PC-9 (cell line): ENCODE results near the gene KRT16.

Experiments used
- CTCF ChIP-seq: fragments of 200-600 bp; sonication (generic); conservative IDR thresholded peaks from 2 replicates; pipeline ENCODE4 v1.6.1; 2017; ENCODE audit warnings: mixed run types, antibody characterized with exemption, mild to moderate bottlenecking, moderate library complexity
- EZH2 ChIP-seq: fragments of 200-600 bp; sonication (generic); IDR thresholded peaks from 2 replicates; pipeline ENCODE4 v1.8.0; 2017; ENCODE audit warnings: antibody characterized with exemption, low read depth

GRCh38 chr17:41571561-41572434, 40.8 kb downstream of the KRT16 start, which contains the start of gene KRT9:
- no peak for TF ChIP-seq CTCF
- TF ChIP-seq EZH2: no peak
